Ishikawa (cell line): Measurements from ENCODE around the gene FCHSD2.

Source experiments
- CEBPB ChIP-seq: IDR thresholded peaks from 2 replicates; pipeline ENCODE4 v1.6.1; 2012
- CREB1 ChIP-seq: IDR thresholded peaks from 2 replicates; pipeline ENCODE4 v1.6.1; 2012; ENCODE audit warnings: low read depth
- EGR1 ChIP-seq: IDR thresholded peaks from 2 replicates; pipeline ENCODE4 v1.6.1; 2012
- EP300 ChIP-seq: IDR thresholded peaks from 2 replicates; pipeline ENCODE4 v1.6.1; 2012; ENCODE audit warnings: borderline replicate concordance
- FOXM1 ChIP-seq: IDR thresholded peaks from 2 replicates; pipeline ENCODE4 v1.6.1; 2012; ENCODE audit warnings: low read depth, borderline replicate concordance
- MAX ChIP-seq: IDR thresholded peaks from 2 replicates; pipeline ENCODE4 v1.6.1; 2012
- NFIC ChIP-seq: IDR thresholded peaks from 2 replicates; pipeline ENCODE4 v1.6.1; 2012
- RAD21 ChIP-seq: IDR thresholded peaks from 2 replicates; pipeline ENCODE4 v1.6.1; 2012; ENCODE audit warnings: low read depth
- REST ChIP-seq: IDR thresholded peaks from 2 replicates; pipeline ENCODE4 v1.6.1; 2012; ENCODE audit warnings: low read depth, mild to moderate bottlenecking
- TAF1 ChIP-seq: IDR thresholded peaks from 2 replicates; pipeline ENCODE4 v1.6.1; 2012; ENCODE audit warnings: low read depth, mild to moderate bottlenecking
- TCF12 ChIP-seq: IDR thresholded peaks from 2 replicates; pipeline ENCODE4 v1.6.1; 2012; ENCODE audit warnings: low read depth
- TEAD4 ChIP-seq: IDR thresholded peaks from 2 replicates; pipeline ENCODE4 v1.6.1; 2012
- YY1 ChIP-seq: IDR thresholded peaks from 2 replicates; pipeline ENCODE4 v1.6.1; 2012; ENCODE audit warnings: low read depth
- ZBTB7A ChIP-seq: IDR thresholded peaks from 2 replicates; pipeline ENCODE4 v1.6.1; 2012; ENCODE audit warnings: low read depth
- TF ChIP-seq, protein P1 (sequence below): IDR thresholded peaks from 2 replicates; pipeline ENCODE4 v1.6.1; 2012

Gene FCHSD2

GRCh38 chr11:73156686-73157085, 14.6 kb upstream of the FCHSD2 start:
- TF ChIP-seq CEBPB (no peak), YY1 (no peak), NFIC (no peak), TCF12 (no peak), MAX (no peak), EP300 (no peak), REST (no peak), EGR1 (no peak)
- TF ChIP-seq, protein P1, sequence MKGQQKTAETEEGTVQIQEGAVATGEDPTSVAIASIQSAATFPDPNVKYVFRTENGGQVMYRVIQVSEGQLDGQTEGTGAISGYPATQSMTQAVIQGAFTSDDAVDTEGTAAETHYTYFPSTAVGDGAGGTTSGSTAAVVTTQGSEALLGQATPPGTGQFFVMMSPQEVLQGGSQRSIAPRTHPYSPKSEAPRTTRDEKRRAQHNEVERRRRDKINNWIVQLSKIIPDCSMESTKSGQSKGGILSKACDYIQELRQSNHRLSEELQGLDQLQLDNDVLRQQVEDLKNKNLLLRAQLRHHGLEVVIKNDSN, result no peak

- TF ChIP-seq CEBPB (no peak), RAD21 (no peak), EGR1 (no peak), EP300 (no peak), YY1 (no peak), REST (no peak), CREB1 (no peak), TEAD4 (no peak), TCF12 (no peak), TAF1 (no peak), ZBTB7A (no peak), FOXM1 (no peak), NFIC (no peak)
- TF ChIP-seq, protein P1, result no peak
Measured at GRCh38 chr11:73156114-73156513, 14.0 kb upstream of the FCHSD2 start.

DNA sequence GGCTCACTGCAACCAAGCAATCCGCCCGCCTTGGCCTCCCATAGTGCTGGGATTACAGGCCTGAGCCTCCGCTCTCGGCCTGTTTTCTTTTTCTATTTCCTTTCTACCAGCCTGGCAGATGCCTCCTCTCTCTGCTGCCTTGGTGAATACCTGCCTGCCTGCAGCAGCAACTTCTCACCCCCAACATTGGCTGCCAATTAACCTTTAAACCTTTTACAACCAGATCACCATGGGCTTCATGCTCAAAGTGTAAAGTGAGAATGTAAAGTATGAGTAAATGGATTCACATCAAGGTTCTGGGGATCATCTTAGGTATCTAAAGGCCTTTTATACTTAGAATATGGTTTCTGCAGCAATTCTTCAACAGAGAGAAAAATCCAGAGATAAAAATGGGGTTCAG, 13.0 kb upstream of the FCHSD2 start:
- no peak for TF ChIP-seq MAX
- no peak for TF ChIP-seq EGR1
- no peak for TF ChIP-seq TAF1
- no peak for TF ChIP-seq YY1
- no peak for TF ChIP-seq ZBTB7A
- TF ChIP-seq TEAD4, result no peak
- TF ChIP-seq NFIC, result no peak
- TF ChIP-seq FOXM1, result no peak
- no peak for TF ChIP-seq CEBPB
- no peak for TF ChIP-seq EP300
- no peak for TF ChIP-seq RAD21
- TF ChIP-seq, protein P1, result no peak

- no peak for TF ChIP-seq EP300
- no peak for TF ChIP-seq ZBTB7A
- no peak for TF ChIP-seq RAD21
- no peak for TF ChIP-seq MAX
- no peak for TF ChIP-seq TCF12
- no peak for TF ChIP-seq REST
- no peak for TF ChIP-seq CEBPB
Measured at GRCh38 chr11:73154178-73154577, 12.1 kb upstream of the FCHSD2 start.
